SK-N-MC (cell line): ENCODE measurements around the gene ZNF239.
"Not testable (repeated sequence)": the region's sequence is repeated elsewhere in the genome, so short reads cannot be mapped to it uniquely, and the experiment has no call there.

Experiments used
- DNase-seq: peaks from one replicate; pipeline ENCODE4 v3.0.0-alpha.2; 2011; ENCODE audit warnings: low read depth, low spot score
- H3K27ac ChIP-seq: fragments of 200-600 bp; sonication (generic); 2 replicates; pipeline ENCODE4 v1.5.1; 2016; ENCODE audit warnings: mixed run types
- H3K36me3 ChIP-seq: fragments of 200-600 bp; sonication (generic); 2 replicates; pipeline ENCODE4 v1.6.1; 2017; ENCODE audit warnings: antibody characterized with exemption, low read length, mixed read lengths; ENCODE audit not compliant: insufficient read depth
- H3K4me3 ChIP-seq: fragments of 200-600 bp; sonication (generic); 2 replicates; pipeline ENCODE4 v1.5.1; 2016
- H3K9ac ChIP-seq: fragments of 200-600 bp; sonication (generic); 2 replicates; pipeline ENCODE4 v1.8.0; 2017; ENCODE audit warnings: mixed run types, mixed read lengths; ENCODE audit not compliant: insufficient read length
- H3K9me3 ChIP-seq: fragments of 200-600 bp; sonication (generic); 2 replicates; pipeline ENCODE4 v1.6.1; 2017; ENCODE audit warnings: low read depth, mild to moderate bottlenecking, antibody characterized with exemption, low read length, moderate library complexity, mixed read lengths
- EZH2 ChIP-seq: fragments of 200-600 bp; sonication (generic); IDR thresholded peaks from one replicate; pipeline ENCODE4 v1.6.1; 2017; ENCODE audit warnings: antibody characterized with exemption
- FOXP2 ChIP-seq: optimal IDR thresholded peaks from 2 replicates; pipeline ENCODE3; 2011; ENCODE audit warnings: mild to moderate bottlenecking, moderate library complexity; ENCODE audit not compliant: insufficient read depth; ENCODE audit errors: extremely low read length, control extremely low read depth
- POLR2AphosphoS5 ChIP-seq: IDR thresholded peaks from 2 replicates; pipeline ENCODE4 v1.6.1; 2012; ENCODE audit warnings: mild to moderate bottlenecking, low read depth, low read length, borderline replicate concordance

ZNF239 gene

GRCh38 chr10:43557214-43557613, 17.2 kb downstream of the ZNF239 start:
- no peak for TF ChIP-seq FOXP2
- no peak for TF ChIP-seq EZH2
- TF ChIP-seq POLR2AphosphoS5 = no peak
- Histone ChIP-seq H3K27ac (no peak overlapping the region), H3K4me3 (no peak overlapping the region), H3K36me3 (peaks cover 19% of the 10 kb centered on the region), H3K9me3 (no peaks in the 10 kb centered on the region), H3K9ac (no peak overlapping the region)
- DNase-seq = no peak

DNA sequence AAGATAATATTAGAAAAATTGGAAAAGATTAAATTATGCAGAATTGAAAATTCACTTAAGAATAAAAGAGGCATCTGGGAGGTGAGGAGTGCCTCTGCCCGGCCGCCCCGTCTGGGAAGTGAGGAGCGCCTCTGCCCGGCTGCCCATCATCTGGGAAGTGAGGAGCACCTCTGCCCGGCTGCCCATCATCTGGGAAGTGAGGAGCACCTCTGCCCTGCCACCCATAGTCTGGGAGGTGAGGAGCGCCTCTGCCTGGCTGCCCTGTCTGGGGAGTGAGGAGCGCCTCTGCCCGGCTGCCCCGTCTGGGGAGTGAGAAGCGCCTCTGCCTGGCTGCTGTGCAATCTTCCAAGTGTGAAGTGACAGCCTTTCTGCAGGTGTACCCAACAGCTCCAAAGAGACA, 30.7 kb downstream of the ZNF239 start:
- H3K9me3 ChIP-seq, H3K36me3 ChIP-seq, H3K9ac ChIP-seq, H3K27ac ChIP-seq, DNase-seq, H3K4me3 ChIP-seq: not testable (repeated sequence)

DNA sequence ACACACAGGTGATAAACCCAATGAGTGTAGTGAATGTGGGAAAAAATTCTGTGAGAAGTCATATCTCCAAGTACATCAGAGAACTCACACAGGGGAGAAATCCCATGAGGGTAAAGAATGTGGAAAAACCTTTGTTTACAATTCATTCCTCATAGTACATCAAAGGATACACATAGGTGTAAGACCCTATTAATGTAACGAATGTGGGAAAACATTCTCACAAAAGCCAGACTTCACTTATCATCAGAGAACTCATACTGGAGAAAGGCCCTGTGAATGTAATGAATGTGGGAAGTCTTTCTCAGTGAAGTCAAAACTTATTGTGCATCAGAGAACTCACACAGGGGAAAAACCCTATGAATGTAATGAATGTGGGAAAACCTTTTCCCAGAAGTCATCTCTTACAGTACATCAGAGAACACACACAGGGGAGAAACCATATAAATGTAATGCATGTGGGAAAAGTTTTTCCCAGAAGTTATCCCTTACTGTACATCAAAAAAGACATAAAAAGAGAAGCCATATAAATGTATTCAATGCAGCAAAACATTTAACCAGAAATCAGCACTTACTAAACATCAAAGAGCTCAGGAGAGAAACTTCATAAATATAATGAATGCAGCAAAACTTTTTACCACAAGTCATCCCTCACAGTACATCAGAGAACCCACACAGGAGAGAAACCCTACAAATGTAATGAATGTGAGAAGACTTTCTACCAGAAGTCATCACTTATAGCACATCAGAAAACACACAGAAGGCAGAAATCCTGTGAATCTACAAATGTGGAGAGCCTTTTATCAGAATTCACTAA, 49.8 kb downstream of the ZNF239 start:
- TF ChIP-seq POLR2AphosphoS5 = no peak
- no peak for TF ChIP-seq FOXP2
- no peak for TF ChIP-seq EZH2
- Histone ChIP-seq H3K27ac (no peak overlapping the region), H3K36me3 (no peaks in the 10 kb centered on the region), H3K9me3 (no peaks in the 10 kb centered on the region), H3K4me3 (no peak overlapping the region), H3K9ac (no peak overlapping the region)
- no peak for DNase-seq
